Transverse colon (tissue), 4 donors: ENCODE data around the gene MESP1. TPM values are rescaled to one million over a fixed set of nuclear protein-coding genes. Genes with fewer than 3 reads are reported as not detected.

ENCODE experiments used
- DNase-seq: peaks from one replicate; pipeline ENCODE4 v3.0.0-alpha.2; 2019
- H3K27ac ChIP-seq, 4 donors: fragments of 200-600 bp; sonication (generic); 2 replicates each; pipeline ENCODE4 v1.5.1; 2016 to 2018; ENCODE audit warnings: inconsistent platforms in 4 of 4
- H3K27me3 ChIP-seq: fragments of 200-600 bp; sonication (generic); 2 replicates; pipeline ENCODE4 v1.5.1; 2017; ENCODE audit warnings: inconsistent platforms
- H3K36me3 ChIP-seq, 4 donors: fragments of 200-600 bp; sonication (generic); 2 replicates each; pipeline ENCODE4 v1.5.1; 2017 to 2019; ENCODE audit warnings: inconsistent platforms in 4 of 4
- H3K4me1 ChIP-seq, 4 donors: fragments of 200-600 bp; sonication (generic); 2 replicates each; pipeline ENCODE4 v1.5.1; 2017 to 2020; ENCODE audit warnings: inconsistent platforms in 4 of 4
- H3K4me3 ChIP-seq, 4 donors: fragments of 200-600 bp; sonication (generic); 1 replicate in 1 of 4; 2 replicates in 3 of 4; pipeline versions ENCODE4 v1.5.1 to v1.6.1; 2017 to 2019; ENCODE audit warnings: inconsistent platforms in 4 of 4
- H3K9me3 ChIP-seq, 2 donors: fragments of 200-600 bp; sonication (generic); 2 replicates each; pipeline ENCODE4 v1.5.1; 2017 to 2019; ENCODE audit warnings: inconsistent platforms in 2 of 2
- CTCF ChIP-seq, 5 experiments: fragments of 200-600 bp in 3 of 5; fragments of 450-650 bp in 2 of 5; sonication (generic) in 3 of 5; IDR thresholded peaks; 1 replicate in 2 of 5; 2 replicates in 3 of 5; pipeline ENCODE4 v1.5.1; 2016 to 2017; ENCODE audit warnings: antibody characterized with exemption in 5 of 5, inconsistent platforms in 3 of 5, mild to moderate bottlenecking in 2 of 5, moderate library complexity in 1 of 5
- EP300 ChIP-seq: sonication (generic); formaldehyde crosslinking; IDR thresholded peaks from one replicate; pipeline ENCODE4 v1.6.1; 2017; ENCODE audit warnings: antibody characterized with exemption, low read depth
- POLR2A ChIP-seq: fragments of 450-650 bp; IDR thresholded peaks from one replicate; pipeline ENCODE4 v1.6.1; 2016; ENCODE audit warnings: antibody characterized with exemption, mild to moderate bottlenecking, moderate library complexity
- POLR2AphosphoS5 ChIP-seq, 3 donors: sonication (generic); formaldehyde crosslinking; IDR thresholded peaks; one replicate each; pipeline ENCODE4 v1.6.1; 2016; ENCODE audit warnings: antibody characterized with exemption in 3 of 3
- WGBS, 2 donors: methylation state at CpG; one replicate each; pipeline ENCODE4 v1.1.5; 2018; ENCODE audit warnings: low coverage in 1 of 2; 5-methylcytosine and 5-hydroxymethylcytosine counted together
- in situ Hi-C, 4 donors: fragments of 200-750 bp; cut with MboI; loops; one replicate each; pipeline versions ENCODE4 v1.15.0 to v1.15.1; 2017; ENCODE audit warnings: low sequenced_read_pairs in 3 of 4, low pct_ligation_motif_present in 1 of 4, low pct_unique_long_range_greater_than_20kb in 1 of 4
- intact Hi-C: fragments of 100-400 bp; cut with DNase I; formaldehyde crosslinking; loops from one replicate; pipeline ENCODE4 v1.15.1; 2023; ENCODE audit warnings: low total_unique reads
- total RNA-seq, 4 donors: library from RNA; depleted of rRNA; stranded (reverse); fragments of >200 nt; gene quantifications; one replicate each; pipeline ENCODE4 v1.1.0, GENCODE V29; 2016

The MESP1 gene
- total RNA-seq, 4 donors from 2014 or later, result 8.6 to 13.5 (median 12.5) TPM

DNA sequence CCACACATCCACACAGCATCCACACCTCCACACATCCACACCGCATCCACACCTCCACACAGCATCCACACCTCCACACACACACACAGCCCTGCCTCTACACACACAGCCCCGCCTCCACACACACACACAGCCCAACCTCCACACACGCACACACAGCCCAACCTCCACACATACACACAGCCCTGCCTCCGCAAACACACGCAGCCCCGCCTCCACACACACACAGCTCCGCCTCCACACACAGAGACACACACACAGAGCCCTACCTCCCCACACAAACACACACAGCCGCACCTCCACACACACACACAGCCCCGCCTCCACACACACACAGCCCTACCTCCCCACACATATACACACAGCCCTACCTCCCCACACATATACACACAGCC, 4.7 kb downstream of the MESP1 start:
- no peak for TF ChIP-seq POLR2AphosphoS5 (IDR thresholded peaks at IDR 0.05)
- TF ChIP-seq POLR2A, result no peak
- TF ChIP-seq EP300, result no peak
- TF ChIP-seq CTCF (IDR thresholded peaks at IDR 0.05), result no peak
- peak; percentile 35 for DNase-seq
- intact Hi-C loops (no loop called here), in situ Hi-C loops (loop anchor here in 1 of 4 donors (25.0 kb wide), 1 partner anchor 341 kb away; no protein-coding TSS in a partner anchor)
- H3K36me3 ChIP-seq, result no peaks in the 10 kb centered on the region
- WGBS, 2 donors, result 59 to 77% methylated on average over 5 to 9 of the region's 9 CpGs
- no peak overlapping the region for H3K4me3 ChIP-seq
- peaks cover 6 to 27% (median 25%) of the 10 kb centered on the region in 4 donors for H3K4me1 ChIP-seq
- H3K27me3 ChIP-seq, result no peaks in the 10 kb centered on the region
- no peaks in the 10 kb centered on the region for H3K9me3 ChIP-seq
- no peak overlapping the region for H3K27ac ChIP-seq

DNA sequence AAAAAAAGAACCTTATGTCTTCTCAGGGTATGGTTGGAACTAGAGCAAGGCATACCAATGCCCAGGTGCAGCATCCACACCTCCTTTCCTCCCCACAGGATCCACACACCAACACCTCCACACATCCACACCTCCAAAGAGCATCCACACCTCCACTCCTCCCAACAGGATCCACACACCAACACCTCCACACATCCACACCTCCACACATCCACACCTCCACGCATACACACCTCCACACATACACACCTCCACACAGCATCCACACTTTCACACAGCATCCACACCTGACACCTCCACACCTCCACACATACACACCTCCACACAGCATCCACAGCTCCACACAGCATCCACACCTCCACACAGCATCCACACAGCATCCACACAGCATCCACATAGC, 5.3 kb downstream of the MESP1 start:
- H3K27me3 ChIP-seq, result no peaks in the 10 kb centered on the region
- no peak overlapping the region for H3K4me3 ChIP-seq
- H3K4me1 ChIP-seq, result peaks cover 6 to 23% (median 22%) of the 10 kb centered on the region in 4 donors
- in situ Hi-C loops, result loop anchor here in 1 of 4 donors (25.0 kb wide), 1 partner anchor 342 kb away; no protein-coding TSS in a partner anchor
- H3K36me3 ChIP-seq, result no peaks in the 10 kb centered on the region
- intact Hi-C loops, result no loop called here
- no peak overlapping the region for H3K27ac ChIP-seq
- no peak for DNase-seq
- no peak for TF ChIP-seq POLR2AphosphoS5 (IDR thresholded peaks at IDR 0.05)
- TF ChIP-seq POLR2A, result no peak
- no peak for TF ChIP-seq EP300
- no peak for TF ChIP-seq CTCF (IDR thresholded peaks at IDR 0.05)
- H3K9me3 ChIP-seq, result no peaks in the 10 kb centered on the region
- WGBS, 2 donors, result 0 to 54% methylated on average over 1 of the region's 1 CpG

DNA sequence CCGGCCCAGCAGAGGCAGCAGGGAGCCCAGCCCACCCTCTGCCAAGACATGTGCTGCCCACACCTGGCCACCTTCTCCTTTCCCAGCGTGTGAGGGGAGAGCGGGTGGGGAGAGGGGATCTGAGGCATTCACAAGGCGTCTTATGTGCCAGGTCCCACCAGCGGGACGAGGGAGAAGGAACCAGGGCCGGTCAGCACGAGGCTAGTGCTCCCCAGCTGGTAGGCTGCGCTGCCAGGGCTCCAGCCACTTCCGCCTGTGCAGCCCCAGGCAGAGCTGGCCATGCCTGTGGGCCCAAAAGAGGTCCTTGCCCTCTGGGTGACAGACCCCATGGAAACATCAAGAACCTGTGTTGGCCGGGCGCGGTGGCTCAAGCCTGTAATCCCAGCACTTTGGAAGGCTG, 5.9 kb downstream of the MESP1 start:
- H3K27me3 ChIP-seq, result no peaks in the 10 kb centered on the region
- DNase-seq, result no peak
- no peak for TF ChIP-seq EP300
- no peak for TF ChIP-seq POLR2AphosphoS5 (IDR thresholded peaks at IDR 0.05)
- no peak for TF ChIP-seq POLR2A
- TF ChIP-seq CTCF (IDR thresholded peaks at IDR 0.05), result no peak
- 82% methylated on average over 13 of the region's 13 CpGs; no CpG with 5 or more reads in 1 of the 2 donors for WGBS, 2 donors
- in situ Hi-C loops, result loop anchor here in 1 of 4 donors (25.0 kb wide), 1 partner anchor 342 kb away; no protein-coding TSS in a partner anchor
- no peaks in the 10 kb centered on the region for H3K36me3 ChIP-seq
- intact Hi-C loops, result no loop called here
- H3K4me1 ChIP-seq, result peaks cover 6 to 23% (median 17%) of the 10 kb centered on the region in 4 donors
- H3K4me3 ChIP-seq, result no peak overlapping the region
- H3K9me3 ChIP-seq, result no peaks in the 10 kb centered on the region
- no peak overlapping the region for H3K27ac ChIP-seq

DNA sequence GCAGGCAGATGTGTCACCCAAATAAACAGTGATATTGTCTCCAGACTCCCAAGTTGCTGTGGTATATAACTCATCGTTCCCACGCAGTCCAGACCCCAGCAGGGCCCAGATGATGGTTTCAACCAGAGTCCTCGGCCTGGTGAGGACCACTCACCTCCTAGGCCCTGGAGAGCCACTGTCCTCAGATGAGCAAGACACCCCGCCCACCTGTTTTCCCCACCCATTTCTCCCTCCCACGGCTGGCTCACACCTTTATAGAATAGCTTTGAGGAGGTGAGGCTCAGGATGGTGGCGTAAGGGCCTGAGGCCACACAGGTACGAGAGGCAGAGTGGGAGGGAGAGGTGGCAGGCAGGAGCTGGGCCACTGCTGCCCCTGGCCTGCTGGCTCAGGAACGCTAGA, 7.5 kb downstream of the MESP1 start:
- in situ Hi-C loops, result loop anchor here in 1 of 4 donors (25.0 kb wide), 1 partner anchor 344 kb away; no protein-coding TSS in a partner anchor
- Histone ChIP-seq H3K4me1 (peaks cover 5 to 10% (median 6%) of the 10 kb centered on the region in 4 donors), H3K9me3 (no peaks in the 10 kb centered on the region), H3K36me3 (no peaks in the 10 kb centered on the region), H3K27ac (no peak overlapping the region), H3K27me3 (no peaks in the 10 kb centered on the region), H3K4me3 (no peak overlapping the region)
- intact Hi-C loops, result no loop called here
- DNase-seq, result no peak
- TF ChIP-seq EP300, result no peak
- TF ChIP-seq POLR2A, result no peak
- TF ChIP-seq CTCF (IDR thresholded peaks at IDR 0.05), result no peak
- TF ChIP-seq POLR2AphosphoS5 (IDR thresholded peaks at IDR 0.05), result no peak
- WGBS, 2 donors, result 77% methylated on average over 8 of the region's 8 CpGs; no CpG with 5 or more reads in 1 of the 2 donors
